HG02840 (cell line): ENCODE measurements around the gene ATXN7L1.
"Not testable (repeated sequence)": the region's sequence is repeated elsewhere in the genome, so short reads cannot be mapped to it uniquely, and the experiment has no call there.

Experiments used
- ATAC-seq: cut with Tn5 transposase; IDR thresholded peaks from one replicate; pipeline ENCODE4 v1.9.1; 2021; ENCODE audit warnings: mild to moderate bottlenecking, moderate library complexity, moderate number of reproducible peaks; ENCODE audit not compliant: unreplicated experiment, low FRiP score

The ATXN7L1 gene

GRCh38 chr7:105890290-105890997, 14.0 kb upstream of the ATXN7L1 start:
- no peak for ATAC-seq

DNA sequence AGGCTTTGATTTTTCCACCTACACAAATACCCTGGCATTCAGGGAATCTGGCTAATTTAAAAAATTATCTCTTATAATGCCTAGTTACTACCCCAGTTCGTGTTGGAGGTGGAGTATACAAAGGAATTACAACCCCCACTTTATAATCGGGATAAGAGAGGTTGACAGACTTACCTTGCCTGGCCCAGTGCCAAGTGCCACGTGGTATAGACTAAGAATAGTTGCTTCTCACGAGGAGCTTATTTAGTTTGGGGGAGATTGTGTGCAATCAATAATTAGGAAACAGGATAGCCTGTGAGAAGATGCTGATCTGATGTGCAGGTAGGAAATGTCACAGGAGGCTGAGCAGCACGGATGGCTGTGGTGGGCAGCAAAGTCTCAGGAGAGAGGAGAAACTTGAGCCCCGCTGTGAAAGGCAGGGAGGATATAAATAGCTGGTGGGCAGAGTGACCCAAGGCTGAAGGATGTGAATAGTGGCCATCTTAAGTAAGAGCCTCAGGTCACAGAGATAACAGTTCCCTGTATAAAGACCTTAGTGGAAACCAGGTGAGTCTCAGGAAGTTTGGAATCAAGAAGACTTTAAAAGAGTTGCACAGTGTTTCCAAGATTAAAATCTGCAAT, 11.3 kb upstream of the ATXN7L1 start:
- ATAC-seq, result no peak

DNA sequence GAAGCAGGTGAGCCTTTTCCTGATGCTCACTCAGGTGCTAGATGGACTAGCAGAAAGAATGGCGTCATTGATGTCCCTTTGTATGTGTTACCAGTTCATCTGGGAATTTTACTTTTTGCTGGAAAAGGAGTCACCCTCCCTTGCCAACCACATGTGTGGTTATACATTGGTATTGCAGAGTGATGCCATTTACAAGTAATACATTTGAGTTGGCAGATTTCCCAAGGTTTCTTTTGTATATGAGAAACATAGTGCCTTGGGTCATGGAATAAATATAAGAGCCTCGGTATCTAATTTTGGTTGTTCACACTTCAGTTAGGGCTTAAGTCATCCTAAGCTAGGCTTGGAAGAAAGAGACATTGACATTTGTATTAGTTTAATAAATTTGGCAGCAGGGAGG, 10.4 kb upstream of the ATXN7L1 start:
- ATAC-seq, result no peak

- no peak for ATAC-seq
These were observed 9.2 kb upstream of the ATXN7L1 start for GRCh38 chr7:105885387-105886111.

DNA sequence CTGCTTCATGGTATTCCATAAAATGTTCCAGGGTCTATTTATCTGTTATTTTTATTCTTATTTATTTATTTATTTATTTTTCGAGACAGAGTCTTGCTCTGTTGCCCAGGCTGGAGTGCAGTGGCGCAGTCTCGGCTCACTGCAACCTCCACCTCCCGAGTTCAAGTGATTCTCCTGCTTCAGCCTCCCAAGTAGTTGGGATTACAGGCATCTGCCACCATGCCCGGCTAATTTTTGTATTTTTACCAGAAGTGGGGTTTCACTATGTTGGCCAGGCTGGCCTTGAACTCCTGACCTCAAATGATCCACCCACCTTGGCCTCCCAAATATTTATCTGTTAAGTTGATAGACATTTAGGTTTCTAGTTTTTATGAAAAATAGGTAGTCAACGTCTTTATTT, 6.8 kb upstream of the ATXN7L1 start:
- ATAC-seq, result not testable (repeated sequence)

DNA sequence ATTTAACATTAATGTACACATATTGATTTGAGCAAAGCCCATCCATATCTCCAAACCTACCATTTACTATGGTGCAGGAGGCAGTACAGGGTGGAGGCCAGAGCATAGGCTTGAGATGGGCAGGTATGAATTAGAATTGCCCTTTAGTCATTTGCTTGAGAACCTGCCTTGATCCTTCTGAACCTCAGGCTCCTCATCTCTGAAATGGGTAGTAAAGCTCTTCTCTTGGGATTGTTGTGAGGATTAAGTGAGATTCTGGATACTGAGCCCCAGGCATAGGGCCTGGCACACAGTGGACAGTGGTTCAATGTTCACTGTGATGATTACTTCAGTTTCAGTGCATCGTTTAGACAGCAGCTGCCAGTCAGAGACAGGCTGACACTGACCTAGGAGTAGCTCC, 5.0 kb upstream of the ATXN7L1 start:
- ATAC-seq, result no peak

- no peak for ATAC-seq
These were observed 4.4 kb upstream of the ATXN7L1 start for GRCh38 chr7:105880571-105881330.

DNA sequence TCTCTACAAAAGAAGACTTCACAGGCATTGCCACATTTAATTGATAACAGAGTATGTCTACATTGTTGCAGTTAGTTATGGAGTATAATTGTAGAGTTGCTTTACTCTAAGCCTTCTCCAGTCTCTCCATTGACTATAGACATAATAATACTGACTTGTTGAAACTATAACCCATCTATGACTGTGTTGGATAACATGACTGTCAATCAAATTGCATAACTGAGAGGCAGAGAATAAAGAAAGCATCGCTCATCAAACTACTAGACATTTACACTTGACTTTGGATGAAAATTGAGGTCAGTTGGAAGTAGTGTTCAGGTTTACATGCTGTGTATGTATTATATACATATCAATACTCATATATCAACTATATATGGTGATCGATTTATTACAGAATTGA, 3.4 kb upstream of the ATXN7L1 start:
- no peak for ATAC-seq

- ATAC-seq, result no peak
These were observed 2.6 kb upstream of the ATXN7L1 start for GRCh38 chr7:105878746-105879605.

DNA sequence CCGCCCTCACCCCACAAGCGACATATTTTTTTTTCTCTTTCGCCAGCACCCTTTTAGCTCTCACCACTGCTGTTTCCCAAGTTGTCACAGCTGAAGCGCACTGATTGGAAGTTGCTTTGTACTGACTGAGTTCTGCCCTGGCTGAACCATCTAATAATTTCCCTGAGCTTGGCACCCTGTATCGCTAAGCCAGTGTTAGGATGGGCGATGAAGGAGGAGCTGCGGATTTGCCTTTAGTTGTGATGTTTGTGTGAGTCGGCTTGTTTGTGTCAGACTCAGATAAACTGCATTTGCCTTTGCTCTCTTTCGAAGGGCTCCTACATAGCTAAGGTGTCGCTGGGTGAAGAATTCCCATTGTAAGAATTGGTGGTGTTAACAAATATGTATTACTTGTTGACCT, 1.3 kb upstream of the ATXN7L1 start:
- ATAC-seq, result no peak

DNA sequence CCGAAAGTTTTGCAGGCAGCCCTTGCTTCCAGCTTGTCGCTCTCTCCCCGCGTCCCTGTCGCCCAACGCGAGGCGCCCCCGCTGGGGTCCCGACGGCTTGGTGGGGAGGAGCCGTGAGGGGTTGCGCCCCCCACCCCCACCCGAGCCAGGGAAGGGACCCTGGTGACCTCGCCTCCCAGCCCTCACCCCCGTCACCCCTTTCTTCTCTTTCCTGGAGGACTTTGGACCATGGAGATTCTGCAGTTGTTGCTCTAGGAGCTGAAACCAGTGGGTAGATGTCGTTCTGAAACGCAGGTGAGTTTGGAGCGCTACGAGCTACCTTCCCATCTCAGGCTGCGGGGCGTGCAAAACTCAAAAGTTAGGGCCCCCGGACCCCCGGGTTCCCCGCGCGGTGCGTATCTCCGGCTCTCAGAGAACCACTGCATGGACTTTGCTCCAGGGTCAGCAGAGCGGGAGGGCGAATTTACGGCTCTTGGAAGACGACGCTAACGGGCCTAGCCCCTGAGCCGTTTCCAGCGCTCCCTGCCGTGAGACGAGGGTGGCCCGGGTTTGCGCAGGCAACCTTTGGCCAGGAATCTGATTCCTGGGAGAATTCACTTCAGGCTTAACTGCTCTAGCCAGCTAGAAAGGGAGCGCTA, 684 bp upstream of the ATXN7L1 start:
- ATAC-seq, result no peak

- no peak for ATAC-seq
These were observed 894 bp downstream of the ATXN7L1 start for GRCh38 chr7:105875505-105875904.

DNA sequence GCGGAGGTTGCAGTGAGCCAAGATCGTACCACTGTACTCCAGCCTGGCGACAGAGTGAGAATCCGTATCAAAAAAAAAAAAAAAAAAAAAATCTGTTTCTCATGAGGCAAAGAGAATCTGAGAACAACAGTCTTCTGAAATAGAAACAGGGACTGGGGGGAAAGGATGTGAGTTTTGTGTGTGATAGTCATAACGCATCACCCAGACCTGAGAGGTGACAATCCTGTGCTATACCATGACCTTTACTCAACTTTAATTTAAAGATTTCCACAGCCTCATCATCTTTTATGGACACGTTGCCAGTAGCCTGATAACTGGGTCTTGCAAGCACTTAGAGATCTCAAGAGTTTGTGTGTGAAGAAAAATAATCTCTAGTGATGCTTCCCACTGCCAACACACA, 2.3 kb downstream of the ATXN7L1 start:
- ATAC-seq, result no peak

GRCh38 chr7:105872491-105872890, 3.9 kb downstream of the ATXN7L1 start:
- no peak for ATAC-seq

- ATAC-seq, result no peak
These were observed 5.3 kb downstream of the ATXN7L1 start for GRCh38 chr7:105871142-105871541.

GRCh38 chr7:105866102-105866801, 10.1 kb downstream of the ATXN7L1 start:
- ATAC-seq, result no peak

DNA sequence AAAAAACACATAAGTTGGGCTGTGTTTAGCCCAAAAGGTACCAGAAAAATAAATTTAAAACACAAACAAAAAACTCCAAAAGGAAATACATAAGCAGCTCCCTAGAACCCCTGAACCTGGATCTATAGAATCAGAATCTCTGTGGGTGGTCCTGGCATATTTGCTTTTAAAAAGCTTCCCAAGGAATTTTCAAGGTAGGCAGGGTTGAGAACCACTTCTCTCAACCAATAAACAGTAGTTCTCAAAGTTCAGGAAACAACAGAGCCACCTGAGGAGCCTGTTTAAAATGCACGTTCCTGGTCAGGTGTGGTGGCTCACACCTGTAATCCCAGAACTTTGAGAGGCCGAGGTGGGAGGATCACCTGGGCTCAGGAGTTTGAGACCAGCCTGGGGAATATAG, 12.5 kb downstream of the ATXN7L1 start:
- no peak for ATAC-seq

- no peak for ATAC-seq
These were observed 13.6 kb downstream of the ATXN7L1 start for GRCh38 chr7:105862770-105863169.

DNA sequence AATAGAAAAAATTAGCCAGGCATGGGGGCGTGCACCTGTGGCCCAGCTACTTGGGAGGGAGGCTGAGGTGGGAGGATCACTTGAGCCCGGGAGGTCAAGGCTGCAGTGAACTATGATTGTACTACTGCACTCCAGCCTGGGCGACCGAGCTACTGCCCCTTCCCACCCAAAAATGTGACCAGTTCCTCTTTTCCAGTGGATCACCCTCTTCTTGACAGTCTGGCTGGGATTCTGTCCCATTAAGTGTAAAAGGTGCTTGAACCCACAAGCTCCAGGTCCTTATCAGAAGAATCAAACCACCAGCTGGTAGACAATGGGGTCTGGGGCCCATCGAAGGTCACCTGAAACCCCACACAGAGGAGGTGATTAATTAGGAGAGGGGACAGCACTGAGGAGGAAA, 14.1 kb downstream of the ATXN7L1 start:
- no peak for ATAC-seq
